ENCODE data around the gene PI16. TPM values are rescaled to one million over a fixed set of nuclear protein-coding genes. Genes with fewer than 3 reads are reported as not detected.
A peak's percentile ranks its signal among the peaks of the same experiment; 100 is the strongest.

PI16 gene
- total RNA-seq, 1 donor = 1.8 TPM

GRCh38 chr6:36980876-36981619 is 26.5 kb downstream of the PI16 start:
- no peak overlapping the region for H2AFZ ChIP-seq (ENCODE audit: low read length)
- H4K20me1 ChIP-seq (ENCODE audit: insufficient read depth, low read length) = peaks cover 70% of the 10 kb centered on the region
- H3K27me3 ChIP-seq (ENCODE audit: insufficient read depth, low read length) = no peaks in the 10 kb centered on the region

GRCh38 chr6:36983538-36983937 is 29.0 kb downstream of the PI16 start:
- no peak overlapping the region for H2AFZ ChIP-seq (ENCODE audit: low read length)
- H4K20me1 ChIP-seq (ENCODE audit: insufficient read depth, low read length) = peaks cover 60% of the 10 kb centered on the region
- peaks cover 82% of the 10 kb centered on the region for H3K79me2 ChIP-seq (ENCODE audit: insufficient read depth, low read length)
- peak overlapping the region; percentile 97 for H3K4me2 ChIP-seq (ENCODE audit: insufficient read depth, low read length)
- H3K36me3 ChIP-seq (ENCODE audit: insufficient read depth, low read length) = peaks cover 4% of the 10 kb centered on the region
- H3K9me3 ChIP-seq (ENCODE audit: low read depth, low read length) = no peaks in the 10 kb centered on the region
- H3K4me3 ChIP-seq (ENCODE audit: insufficient read depth, low read length) = no peak overlapping the region
- H3K27ac ChIP-seq (ENCODE audit: low read depth, low read length) = no peak overlapping the region
- DNase-seq (ENCODE audit: insufficient read length, low spot score, missing footprints) = no peak
- TF ChIP-seq, protein P1, sequence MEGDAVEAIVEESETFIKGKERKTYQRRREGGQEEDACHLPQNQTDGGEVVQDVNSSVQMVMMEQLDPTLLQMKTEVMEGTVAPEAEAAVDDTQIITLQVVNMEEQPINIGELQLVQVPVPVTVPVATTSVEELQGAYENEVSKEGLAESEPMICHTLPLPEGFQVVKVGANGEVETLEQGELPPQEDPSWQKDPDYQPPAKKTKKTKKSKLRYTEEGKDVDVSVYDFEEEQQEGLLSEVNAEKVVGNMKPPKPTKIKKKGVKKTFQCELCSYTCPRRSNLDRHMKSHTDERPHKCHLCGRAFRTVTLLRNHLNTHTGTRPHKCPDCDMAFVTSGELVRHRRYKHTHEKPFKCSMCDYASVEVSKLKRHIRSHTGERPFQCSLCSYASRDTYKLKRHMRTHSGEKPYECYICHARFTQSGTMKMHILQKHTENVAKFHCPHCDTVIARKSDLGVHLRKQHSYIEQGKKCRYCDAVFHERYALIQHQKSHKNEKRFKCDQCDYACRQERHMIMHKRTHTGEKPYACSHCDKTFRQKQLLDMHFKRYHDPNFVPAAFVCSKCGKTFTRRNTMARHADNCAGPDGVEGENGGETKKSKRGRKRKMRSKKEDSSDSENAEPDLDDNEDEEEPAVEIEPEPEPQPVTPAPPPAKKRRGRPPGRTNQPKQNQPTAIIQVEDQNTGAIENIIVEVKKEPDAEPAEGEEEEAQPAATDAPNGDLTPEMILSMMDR (IDR thresholded peaks at IDR 0.05; ENCODE audit: extremely low read depth, low read depth, low read length) = no peak
- no peaks in the 10 kb centered on the region for H3K27me3 ChIP-seq (ENCODE audit: insufficient read depth, low read length)
- peaks cover 30% of the 10 kb centered on the region for H3K4me1 ChIP-seq (ENCODE audit: insufficient read depth, low read length)

More at GRCh38 chr6:36980876-36981619, 26.5 kb downstream of the PI16 start:
- H3K79me2 ChIP-seq (ENCODE audit: insufficient read depth, low read length) = peaks cover 98% of the 10 kb centered on the region
- no peak overlapping the region for H3K4me2 ChIP-seq (ENCODE audit: insufficient read depth, low read length)
- no peaks in the 10 kb centered on the region for H3K9me3 ChIP-seq (ENCODE audit: low read depth, low read length)
- H3K36me3 ChIP-seq (ENCODE audit: insufficient read depth, low read length) = peaks cover 28% of the 10 kb centered on the region
- H3K4me1 ChIP-seq (ENCODE audit: insufficient read depth, low read length) = peaks cover 21% of the 10 kb centered on the region
- no peak overlapping the region for H3K4me3 ChIP-seq (ENCODE audit: insufficient read depth, low read length)
- no peak overlapping the region for H3K27ac ChIP-seq (ENCODE audit: low read depth, low read length)
- TF ChIP-seq, protein P1 (IDR thresholded peaks at IDR 0.05; ENCODE audit: extremely low read depth, low read depth, low read length) = no peak
- DNase-seq (ENCODE audit: insufficient read length, low spot score, missing footprints) = no peak

GRCh38 chr6:36984581-36985416 is 30.3 kb downstream of the PI16 start:
- peaks cover 48% of the 10 kb centered on the region for H4K20me1 ChIP-seq (ENCODE audit: insufficient read depth, low read length)
- peak overlapping the region; percentile 31 for H2AFZ ChIP-seq (ENCODE audit: low read length)
- peak overlapping the region; percentile 97 for H3K4me2 ChIP-seq (ENCODE audit: insufficient read depth, low read length)
- no peaks in the 10 kb centered on the region for H3K36me3 ChIP-seq (ENCODE audit: insufficient read depth, low read length)
- H3K4me1 ChIP-seq (ENCODE audit: insufficient read depth, low read length) = peaks cover 30% of the 10 kb centered on the region
- H3K79me2 ChIP-seq (ENCODE audit: insufficient read depth, low read length) = peaks cover 70% of the 10 kb centered on the region
- H3K9me3 ChIP-seq (ENCODE audit: low read depth, low read length) = no peaks in the 10 kb centered on the region
- no peaks in the 10 kb centered on the region for H3K27me3 ChIP-seq (ENCODE audit: insufficient read depth, low read length)
- DNase-seq (ENCODE audit: insufficient read length, low spot score, missing footprints) = peak; percentile 92
- H3K27ac ChIP-seq (ENCODE audit: low read depth, low read length) = peak overlapping the region; percentile 89
- TF ChIP-seq, protein P1 (IDR thresholded peaks at IDR 0.05; ENCODE audit: extremely low read depth, low read depth, low read length) = no peak
- H3K4me3 ChIP-seq (ENCODE audit: insufficient read depth, low read length) = peak overlapping the region; percentile 99

DNA sequence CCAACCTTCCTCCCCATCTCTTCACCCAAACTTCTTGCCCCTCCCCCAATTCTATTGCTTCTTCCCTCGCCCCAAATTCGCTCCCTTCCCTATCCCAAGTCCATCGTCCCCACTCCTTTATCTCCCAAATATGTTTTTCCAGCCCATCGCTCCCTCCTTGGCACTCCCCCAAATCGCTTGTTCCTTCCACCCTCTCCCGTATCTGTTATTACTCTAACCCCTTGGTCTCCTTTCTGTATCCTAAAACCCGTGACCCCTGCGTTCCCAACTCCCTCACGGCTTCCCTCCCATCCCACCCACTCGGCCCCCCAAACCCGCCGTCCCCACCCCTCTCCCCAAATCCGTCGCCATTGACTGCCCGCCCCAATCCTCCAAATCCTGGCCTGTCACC is 30.9 kb downstream of the PI16 start:
- no peaks in the 10 kb centered on the region for H3K27me3 ChIP-seq (ENCODE audit: insufficient read depth, low read length)
- H3K79me2 ChIP-seq (ENCODE audit: insufficient read depth, low read length) = peaks cover 63% of the 10 kb centered on the region
- TF ChIP-seq, protein P1 (IDR thresholded peaks at IDR 0.05; ENCODE audit: extremely low read depth, low read depth, low read length) = no peak
- H3K27ac ChIP-seq (ENCODE audit: low read depth, low read length) = peak overlapping the region; percentile 89
- no peaks in the 10 kb centered on the region for H3K9me3 ChIP-seq (ENCODE audit: low read depth, low read length)
- peak overlapping the region; percentile 97 for H3K4me2 ChIP-seq (ENCODE audit: insufficient read depth, low read length)
- peak overlapping the region; percentile 99 for H3K4me3 ChIP-seq (ENCODE audit: insufficient read depth, low read length)
- H4K20me1 ChIP-seq (ENCODE audit: insufficient read depth, low read length) = peaks cover 42% of the 10 kb centered on the region
- DNase-seq (ENCODE audit: insufficient read length, low spot score, missing footprints) = no peak
- no peak overlapping the region for H2AFZ ChIP-seq (ENCODE audit: low read length)
- peaks cover 30% of the 10 kb centered on the region for H3K4me1 ChIP-seq (ENCODE audit: insufficient read depth, low read length)
- no peaks in the 10 kb centered on the region for H3K36me3 ChIP-seq (ENCODE audit: insufficient read depth, low read length)

Measured in osteoblast (primary cell).